ENCODE results near the gene GAL.

- TF ChIP-seq CTCF (IDR thresholded peaks at IDR 0.05; ENCODE audit: low read depth, low read length, poor library complexity, severe bottlenecking) (no peak), EZH2phosphoT487 (IDR thresholded peaks at IDR 0.05; ENCODE audit: borderline replicate concordance, low read length) (no peak)
Observed at GRCh38 chr11:68643585-68643984, 40.8 kb upstream of the GAL start.
